ENCODE data around the gene ZNF845.
"Not testable (repeated sequence)": the region's sequence is repeated elsewhere in the genome, so short reads cannot be mapped to it uniquely, and the experiment has no call there.

ZNF845 gene

DNA sequence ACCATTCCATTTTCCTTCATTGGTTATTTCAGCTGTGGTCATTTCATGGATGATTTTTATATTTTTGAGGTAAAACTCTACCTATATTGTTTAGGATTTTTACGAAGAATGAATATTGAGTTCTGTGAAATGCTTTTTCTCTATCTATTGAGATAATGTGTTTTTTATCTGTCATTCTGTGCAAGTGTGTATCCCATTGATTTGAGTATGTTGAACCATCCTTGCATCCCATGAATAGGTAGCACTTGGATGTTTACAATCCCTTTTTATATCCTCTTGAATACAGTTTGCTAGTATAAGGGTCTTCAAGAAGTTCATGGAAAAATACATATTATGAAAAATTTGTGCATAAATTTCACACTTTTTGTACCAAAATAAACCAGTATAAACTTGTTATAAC, 22.2 kb downstream of the ZNF845 start:
- no peak overlapping the region for H3K27ac Mint-ChIP-seq
- no peak overlapping the region for H3K4me3 Mint-ChIP-seq
- peaks cover 68% of the 10 kb centered on the region for H3K36me3 Mint-ChIP-seq (ENCODE audit: low read depth)
- H3K4me1 Mint-ChIP-seq: no peaks in the 10 kb centered on the region
- no peaks in the 10 kb centered on the region for H3K27me3 Mint-ChIP-seq (ENCODE audit: low read depth)
- peaks cover 68% of the 10 kb centered on the region for H3K9me3 Mint-ChIP-seq
- TF ChIP-seq, protein P1, sequence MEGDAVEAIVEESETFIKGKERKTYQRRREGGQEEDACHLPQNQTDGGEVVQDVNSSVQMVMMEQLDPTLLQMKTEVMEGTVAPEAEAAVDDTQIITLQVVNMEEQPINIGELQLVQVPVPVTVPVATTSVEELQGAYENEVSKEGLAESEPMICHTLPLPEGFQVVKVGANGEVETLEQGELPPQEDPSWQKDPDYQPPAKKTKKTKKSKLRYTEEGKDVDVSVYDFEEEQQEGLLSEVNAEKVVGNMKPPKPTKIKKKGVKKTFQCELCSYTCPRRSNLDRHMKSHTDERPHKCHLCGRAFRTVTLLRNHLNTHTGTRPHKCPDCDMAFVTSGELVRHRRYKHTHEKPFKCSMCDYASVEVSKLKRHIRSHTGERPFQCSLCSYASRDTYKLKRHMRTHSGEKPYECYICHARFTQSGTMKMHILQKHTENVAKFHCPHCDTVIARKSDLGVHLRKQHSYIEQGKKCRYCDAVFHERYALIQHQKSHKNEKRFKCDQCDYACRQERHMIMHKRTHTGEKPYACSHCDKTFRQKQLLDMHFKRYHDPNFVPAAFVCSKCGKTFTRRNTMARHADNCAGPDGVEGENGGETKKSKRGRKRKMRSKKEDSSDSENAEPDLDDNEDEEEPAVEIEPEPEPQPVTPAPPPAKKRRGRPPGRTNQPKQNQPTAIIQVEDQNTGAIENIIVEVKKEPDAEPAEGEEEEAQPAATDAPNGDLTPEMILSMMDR (IDR thresholded peaks at IDR 0.05; ENCODE audit: unreplicated experiment in 3 of 3): no peak

- Mint-ChIP-seq H3K4me3 (no peak overlapping the region), H3K4me1 (no peaks in the 10 kb centered on the region), H3K9me3 (peaks cover 46% of the 10 kb centered on the region), H3K27ac (no peak overlapping the region), H3K36me3 (ENCODE audit: low read depth) (peaks cover 45% of the 10 kb centered on the region), H3K27me3 (ENCODE audit: low read depth) (no peaks in the 10 kb centered on the region)
- TF ChIP-seq, protein P1 (IDR thresholded peaks at IDR 0.05; ENCODE audit: unreplicated experiment in 3 of 3): no peak
Observed at GRCh38 chr19:53357821-53358581, 24.5 kb downstream of the ZNF845 start.

DNA sequence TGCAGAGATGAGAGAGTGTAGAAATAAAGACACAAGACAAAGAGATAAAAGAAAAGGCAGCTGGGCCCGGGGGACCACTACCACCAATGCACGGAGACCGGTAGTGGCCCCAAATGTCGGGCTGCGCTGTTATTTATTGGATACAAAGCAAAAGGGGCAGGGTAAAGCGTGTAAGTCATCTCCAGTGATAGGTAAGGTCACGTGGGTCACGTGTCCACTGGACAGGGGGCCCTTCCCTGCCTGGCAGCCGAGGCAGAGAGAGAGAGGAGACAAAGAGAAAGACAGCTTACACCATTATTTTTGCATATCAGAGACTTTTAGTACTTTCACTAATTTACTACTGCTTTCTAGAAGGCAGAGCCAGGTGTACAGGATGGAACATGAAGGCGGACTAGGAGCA, 26.5 kb downstream of the ZNF845 start:
- H3K27ac Mint-ChIP-seq: not testable (repeated sequence)
- Mint-ChIP-seq H3K9me3 (peaks cover 32% of the 10 kb centered on the region), H3K36me3 (ENCODE audit: low read depth) (peaks cover 26% of the 10 kb centered on the region)

GRCh38 chr19:53365134-53365898, 31.8 kb downstream of the ZNF845 start, which contains the start of gene ZNF525:
Gene ZNF525 (plus strand): TSS chr19:53365705. CDS start chr19:53372282, 6,577 bp downstream.
- Mint-ChIP-seq H3K27ac (peak within 1 kb of the TSS; percentile 0 to 97 (median 83)), H3K4me3 (peak within 1 kb of the TSS; percentile 96 to 98 (median 97)), H3K27me3 (ENCODE audit: low read depth) (peaks cover 4% of the 10 kb centered on the region), H3K4me1 (peaks cover 17% of the 10 kb centered on the region), H3K9me3 (peaks cover under 1% of the 10 kb centered on the region), H3K36me3 (ENCODE audit: low read depth) (no peaks in the 10 kb centered on the region)
- TF ChIP-seq, protein P1 (IDR thresholded peaks at IDR 0.05; ENCODE audit: unreplicated experiment in 3 of 3): peak in 2 of 3 experiments; percentile 34 to 37

More for the DNA sequence above, 26.5 kb downstream of the ZNF845 start:
- H3K27me3 Mint-ChIP-seq (ENCODE audit: low read depth); H3K4me3 Mint-ChIP-seq; H3K4me1 Mint-ChIP-seq: not testable (repeated sequence)

GRCh38 chr19:53365899-53366493, 32.4 kb downstream of the ZNF845 start:
- TF ChIP-seq, protein P1 (IDR thresholded peaks at IDR 0.05; ENCODE audit: unreplicated experiment in 3 of 3): no peak

DNA sequence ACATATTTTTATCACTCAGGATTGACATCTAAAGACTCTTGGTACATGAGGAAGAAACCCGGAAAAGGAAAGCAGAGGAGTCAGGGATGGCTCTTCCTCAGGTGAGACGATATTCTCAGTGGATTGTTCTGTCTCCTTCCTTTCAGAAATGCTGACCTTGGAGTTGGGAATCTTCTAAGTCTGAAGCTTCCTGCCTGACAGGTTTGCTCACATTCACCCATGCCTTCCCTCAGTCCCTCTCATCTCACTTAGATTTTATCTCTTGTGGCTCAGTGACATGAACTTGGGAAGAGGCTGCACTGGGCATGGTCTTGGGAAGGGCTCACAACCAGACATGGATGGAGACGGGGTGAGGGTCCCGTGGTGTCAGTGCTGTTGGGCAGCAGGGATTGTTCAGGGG, 38.6 kb downstream of the ZNF845 start:
- Mint-ChIP-seq H3K36me3 (ENCODE audit: low read depth) (peaks cover 45% of the 10 kb centered on the region), H3K4me1 (peaks cover 2% of the 10 kb centered on the region), H3K4me3 (no peak overlapping the region), H3K9me3 (no peaks in the 10 kb centered on the region), H3K27me3 (ENCODE audit: low read depth) (no peaks in the 10 kb centered on the region), H3K27ac (no peak overlapping the region)
- TF ChIP-seq, protein P1 (IDR thresholded peaks at IDR 0.05; ENCODE audit: unreplicated experiment in 3 of 3): no peak

More at GRCh38 chr19:53365899-53366493, 32.4 kb downstream of the ZNF845 start:
- Mint-ChIP-seq H3K9me3 (no peaks in the 10 kb centered on the region), H3K27me3 (ENCODE audit: low read depth) (peaks cover 4% of the 10 kb centered on the region), H3K36me3 (ENCODE audit: low read depth) (peaks cover 4% of the 10 kb centered on the region), H3K4me1 (peaks cover 17% of the 10 kb centered on the region), H3K27ac (peak overlapping the region; percentile 0 to 97 (median 83)), H3K4me3 (peak overlapping the region; percentile 96 to 98 (median 97))
